Measurements from ENCODE around the gene CCL24.

DNA sequence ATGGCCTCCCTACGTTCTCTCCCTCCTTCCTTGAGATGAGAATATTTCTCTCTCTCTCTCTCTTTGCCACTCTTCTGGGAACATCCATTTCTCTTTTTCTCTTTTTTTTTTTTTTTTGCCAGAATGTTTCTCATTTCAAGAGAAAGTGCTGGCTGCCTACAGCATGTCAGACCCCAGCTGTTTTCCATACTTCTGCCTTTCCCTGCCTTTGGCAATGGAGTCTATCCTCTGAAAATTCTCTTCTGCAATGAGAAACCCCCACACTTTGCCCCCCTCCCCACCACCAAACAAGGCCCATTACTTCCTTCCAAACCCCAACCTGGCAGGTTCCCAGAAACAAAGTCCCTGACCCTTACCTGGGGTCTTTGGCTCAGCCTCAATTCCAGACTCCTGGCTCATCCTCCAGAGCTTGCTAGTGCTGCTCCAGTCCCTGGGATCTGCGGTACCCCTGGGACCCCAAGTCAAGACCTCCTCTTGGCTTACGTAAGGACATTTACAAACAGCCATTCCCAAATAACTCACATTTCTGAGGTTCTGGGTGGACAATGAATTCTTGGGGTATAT is 24.2 kb downstream of the CCL24 start:
- no peak for TF ChIP-seq EP300 (IDR thresholded peaks at IDR 0.05; ENCODE audit: borderline replicate concordance)
- no peak for TF ChIP-seq YY1 (IDR thresholded peaks at IDR 0.05; ENCODE audit: low read depth)
- TF ChIP-seq ZBTB7A (IDR thresholded peaks at IDR 0.05; ENCODE audit: low read depth), result no peak
- TF ChIP-seq, protein P1, sequence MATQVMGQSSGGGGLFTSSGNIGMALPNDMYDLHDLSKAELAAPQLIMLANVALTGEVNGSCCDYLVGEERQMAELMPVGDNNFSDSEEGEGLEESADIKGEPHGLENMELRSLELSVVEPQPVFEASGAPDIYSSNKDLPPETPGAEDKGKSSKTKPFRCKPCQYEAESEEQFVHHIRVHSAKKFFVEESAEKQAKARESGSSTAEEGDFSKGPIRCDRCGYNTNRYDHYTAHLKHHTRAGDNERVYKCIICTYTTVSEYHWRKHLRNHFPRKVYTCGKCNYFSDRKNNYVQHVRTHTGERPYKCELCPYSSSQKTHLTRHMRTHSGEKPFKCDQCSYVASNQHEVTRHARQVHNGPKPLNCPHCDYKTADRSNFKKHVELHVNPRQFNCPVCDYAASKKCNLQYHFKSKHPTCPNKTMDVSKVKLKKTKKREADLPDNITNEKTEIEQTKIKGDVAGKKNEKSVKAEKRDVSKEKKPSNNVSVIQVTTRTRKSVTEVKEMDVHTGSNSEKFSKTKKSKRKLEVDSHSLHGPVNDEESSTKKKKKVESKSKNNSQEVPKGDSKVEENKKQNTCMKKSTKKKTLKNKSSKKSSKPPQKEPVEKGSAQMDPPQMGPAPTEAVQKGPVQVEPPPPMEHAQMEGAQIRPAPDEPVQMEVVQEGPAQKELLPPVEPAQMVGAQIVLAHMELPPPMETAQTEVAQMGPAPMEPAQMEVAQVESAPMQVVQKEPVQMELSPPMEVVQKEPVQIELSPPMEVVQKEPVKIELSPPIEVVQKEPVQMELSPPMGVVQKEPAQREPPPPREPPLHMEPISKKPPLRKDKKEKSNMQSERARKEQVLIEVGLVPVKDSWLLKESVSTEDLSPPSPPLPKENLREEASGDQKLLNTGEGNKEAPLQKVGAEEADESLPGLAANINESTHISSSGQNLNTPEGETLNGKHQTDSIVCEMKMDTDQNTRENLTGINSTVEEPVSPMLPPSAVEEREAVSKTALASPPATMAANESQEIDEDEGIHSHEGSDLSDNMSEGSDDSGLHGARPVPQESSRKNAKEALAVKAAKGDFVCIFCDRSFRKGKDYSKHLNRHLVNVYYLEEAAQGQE (IDR thresholded peaks at IDR 0.05; ENCODE audit: low read depth), result no peak
- no peak for TF ChIP-seq TAF1 (IDR thresholded peaks at IDR 0.05; ENCODE audit: low read depth)
- TF ChIP-seq TCF12 (IDR thresholded peaks at IDR 0.05; ENCODE audit: low read depth), result no peak
- no peak for TF ChIP-seq MAX (IDR thresholded peaks at IDR 0.05)
- TF ChIP-seq, protein P2, sequence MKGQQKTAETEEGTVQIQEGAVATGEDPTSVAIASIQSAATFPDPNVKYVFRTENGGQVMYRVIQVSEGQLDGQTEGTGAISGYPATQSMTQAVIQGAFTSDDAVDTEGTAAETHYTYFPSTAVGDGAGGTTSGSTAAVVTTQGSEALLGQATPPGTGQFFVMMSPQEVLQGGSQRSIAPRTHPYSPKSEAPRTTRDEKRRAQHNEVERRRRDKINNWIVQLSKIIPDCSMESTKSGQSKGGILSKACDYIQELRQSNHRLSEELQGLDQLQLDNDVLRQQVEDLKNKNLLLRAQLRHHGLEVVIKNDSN (IDR thresholded peaks at IDR 0.05), result no peak
- TF ChIP-seq NFIC (IDR thresholded peaks at IDR 0.05), result no peak
- TF ChIP-seq RAD21 (IDR thresholded peaks at IDR 0.05; ENCODE audit: low read depth), result no peak
- TF ChIP-seq TEAD4 (IDR thresholded peaks at IDR 0.05), result no peak
- TF ChIP-seq CEBPB (IDR thresholded peaks at IDR 0.05), result no peak
- no peak for TF ChIP-seq CREB1 (IDR thresholded peaks at IDR 0.05; ENCODE audit: low read depth)

Measured in Ishikawa (cell line).